Peyer's patch (tissue), 4 donors: ENCODE measurements around the gene UBE3C.

Experiments
- CTCF ChIP-seq, 6 experiments: fragments of 450-650 bp in 4 of 6; fragments of 200-600 bp in 2 of 6; sonication (generic) in 1 of 6; IDR thresholded peaks; one replicate each; pipeline ENCODE4 v1.5.1; 2017 to 2019; ENCODE audit warnings: antibody characterized with exemption in 6 of 6, mild to moderate bottlenecking in 3 of 6, moderate library complexity in 1 of 6
- POLR2A ChIP-seq, 2 donors: fragments of 450-650 bp; IDR thresholded peaks; one replicate each; pipeline ENCODE4 v1.5.1; 2017; ENCODE audit warnings: antibody characterized with exemption in 2 of 2, mild to moderate bottlenecking in 2 of 2, moderate library complexity in 2 of 2

DNA sequence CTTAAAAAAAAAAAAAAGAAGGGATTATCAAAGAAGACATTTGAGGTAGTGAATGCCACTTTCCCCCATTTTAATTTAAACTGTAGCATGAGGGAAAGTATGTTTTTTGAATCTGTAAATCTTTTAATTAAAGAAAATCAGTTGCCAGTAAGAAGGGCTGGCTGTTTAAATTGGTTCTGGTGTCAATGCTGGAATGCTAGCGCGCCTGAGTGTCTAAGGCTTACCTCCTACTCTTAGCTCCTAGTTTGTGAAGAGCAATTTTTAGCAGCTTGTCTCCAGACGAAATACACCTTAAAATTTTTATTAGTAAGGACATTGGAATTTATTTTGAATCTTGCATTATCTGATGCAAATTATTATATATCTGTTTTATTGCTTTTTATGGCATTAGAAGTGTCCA, 54.1 kb downstream of the UBE3C start:
- no peak for TF ChIP-seq CTCF (IDR thresholded peaks at IDR 0.05)
- TF ChIP-seq POLR2A (IDR thresholded peaks at IDR 0.05), result no peak
